Measurements from ENCODE around the gene RGS19.

The RGS19 gene

GRCh38 chr20:64047046-64047389, 32.3 kb downstream of the RGS19 start:
- FAIRE-seq = no peak
- no peak for DNase-seq (ENCODE audit: insufficient read length, low spot score)
- TF ChIP-seq CTCF (IDR thresholded peaks at IDR 0.05; ENCODE audit: insufficient read depth, missing control alignments) = no peak

DNA sequence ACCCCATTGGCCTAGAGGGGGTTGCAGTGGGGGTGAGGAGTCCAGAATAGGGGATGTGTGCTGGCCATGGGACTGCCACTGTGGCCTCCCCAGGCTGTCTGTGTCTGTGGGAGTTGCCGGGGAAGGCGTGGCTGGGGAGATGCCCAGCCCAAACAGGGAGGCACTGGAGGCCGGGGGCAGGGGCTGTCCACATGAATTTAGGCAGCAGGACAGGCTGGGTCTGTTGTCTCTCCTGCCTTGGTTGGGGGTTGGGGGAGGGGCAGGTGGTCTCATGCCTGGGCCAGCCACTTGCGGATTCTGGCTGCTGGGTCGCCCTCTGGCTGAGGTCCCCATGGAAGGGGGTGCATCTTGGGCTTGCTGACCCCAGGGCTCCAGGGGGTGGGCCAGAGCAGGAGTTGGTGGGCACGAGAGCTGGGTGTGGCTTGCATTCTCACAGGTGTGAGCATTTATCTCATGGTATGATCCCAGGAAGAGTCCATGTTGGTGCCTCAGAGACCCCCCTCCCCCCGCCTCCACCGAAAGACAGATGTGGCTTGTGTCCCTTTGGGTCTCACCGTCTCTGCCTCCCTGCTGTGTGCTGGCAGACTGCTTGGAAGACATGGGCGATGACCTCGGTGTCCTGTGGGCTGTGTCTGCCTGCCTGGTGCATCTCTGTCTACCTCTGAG, 33.8 kb downstream of the RGS19 start:
- FAIRE-seq = no peak
- TF ChIP-seq CTCF (IDR thresholded peaks at IDR 0.05; ENCODE audit: insufficient read depth, missing control alignments) = no peak
- no peak for DNase-seq (ENCODE audit: insufficient read length, low spot score)

- DNase-seq (ENCODE audit: insufficient read length, low spot score) = no peak
- FAIRE-seq = no peak
- TF ChIP-seq CTCF (IDR thresholded peaks at IDR 0.05; ENCODE audit: insufficient read depth, missing control alignments) = no peak
These were observed 34.7 kb downstream of the RGS19 start for GRCh38 chr20:64044484-64045247.

DNA sequence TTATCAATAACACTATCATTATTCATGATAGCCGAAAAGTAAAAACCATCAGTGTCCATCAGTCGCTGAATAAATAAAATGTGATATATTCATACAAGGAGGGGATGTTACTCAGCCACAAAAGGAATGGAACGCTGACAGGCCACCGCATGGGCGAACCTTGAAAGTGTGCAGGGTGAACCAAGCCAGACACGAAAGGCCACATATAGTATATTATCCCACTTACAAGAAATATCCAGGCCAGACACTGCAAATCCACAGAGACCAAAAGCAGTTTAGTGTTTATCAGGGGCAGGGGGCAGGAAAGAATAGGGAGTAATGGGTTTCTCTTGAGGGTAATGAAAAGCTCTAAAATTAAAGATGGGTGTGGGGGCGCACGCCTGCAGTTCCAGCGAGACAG, 35.5 kb downstream of the RGS19 start:
- TF ChIP-seq CTCF (IDR thresholded peaks at IDR 0.05; ENCODE audit: insufficient read depth, missing control alignments) = no peak
- FAIRE-seq (no peak), DNase-seq (ENCODE audit: insufficient read length, low spot score) (no peak)

GRCh38 chr20:64042054-64042781, 37.1 kb downstream of the RGS19 start:
- DNase-seq (ENCODE audit: insufficient read length, low spot score) (no peak), FAIRE-seq (no peak)
- no peak for TF ChIP-seq CTCF (IDR thresholded peaks at IDR 0.05; ENCODE audit: insufficient read depth, missing control alignments)

DNA sequence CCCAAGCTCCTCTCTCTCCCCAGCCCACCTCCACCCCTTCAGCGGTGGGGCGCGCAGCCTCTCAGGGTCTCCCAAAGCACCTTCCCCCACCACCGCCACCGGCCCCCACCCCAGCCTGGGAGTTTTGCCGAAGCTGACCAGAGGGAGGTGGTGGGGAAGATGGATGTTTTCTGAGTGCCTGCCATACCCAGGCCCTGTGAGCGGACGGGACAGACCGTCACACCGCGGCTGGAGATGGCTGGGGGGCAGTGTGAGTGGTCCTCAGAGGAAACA, 37.6 kb downstream of the RGS19 start:
- DNase-seq (ENCODE audit: insufficient read length, low spot score) (no peak), FAIRE-seq (no peak)
- no peak for TF ChIP-seq CTCF (IDR thresholded peaks at IDR 0.05; ENCODE audit: insufficient read depth, missing control alignments)

Data from D721Med (cell line).